Hypothalamus (tissue), 51 donors: ENCODE measurements around the gene CELSR3.

ENCODE experiments used
- DNase-seq, 51 donors: peaks; one replicate each; lab custom pipeline; 2025; lab: John Stamatoyannopoulos, UW

CELSR3 gene

DNA sequence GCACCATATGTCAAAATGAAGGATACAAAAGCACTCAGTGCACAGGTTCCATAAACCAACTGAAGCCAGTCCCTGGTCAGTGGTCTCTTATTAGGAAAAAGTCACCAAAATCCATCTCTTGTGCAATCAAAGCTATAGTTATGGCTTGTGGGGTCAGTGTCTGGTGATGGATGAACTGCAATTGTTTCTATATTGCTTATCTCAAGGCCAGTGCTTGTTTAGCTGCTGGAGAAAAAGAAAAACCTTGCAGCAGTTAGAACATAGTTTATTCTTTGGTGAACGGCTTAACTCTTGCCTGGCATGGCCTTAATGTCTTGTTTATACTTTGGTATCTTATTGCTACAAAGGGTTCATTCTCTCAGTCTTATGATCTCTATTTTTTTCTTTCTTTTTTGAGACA is 50.4 kb downstream of the CELSR3 start:
- DNase-seq, result no peak

GRCh38 chr3:48609088-48610005 is 53.3 kb downstream of the CELSR3 start, which contains the start of gene UQCRC1:
UQCRC1 (minus strand) TSS chr3:48609646; CDS start chr3:48609620, 26 bp downstream.
- peak; percentile 45 to 93 (median 81) for DNase-seq

GRCh38 chr3:48607519-48607918 is 55.2 kb downstream of the CELSR3 start:
- DNase-seq, result no peak

GRCh38 chr3:48601622-48601994 is 61.1 kb downstream of the CELSR3 start:
- peak in 1 of 51 donors; percentile 27 for DNase-seq

GRCh38 chr3:48600711-48601621 is 61.7 kb downstream of the CELSR3 start:
- DNase-seq, result no peak

GRCh38 chr3:48599509-48600285 is 63.0 kb downstream of the CELSR3 start:
- DNase-seq, result no peak

DNA sequence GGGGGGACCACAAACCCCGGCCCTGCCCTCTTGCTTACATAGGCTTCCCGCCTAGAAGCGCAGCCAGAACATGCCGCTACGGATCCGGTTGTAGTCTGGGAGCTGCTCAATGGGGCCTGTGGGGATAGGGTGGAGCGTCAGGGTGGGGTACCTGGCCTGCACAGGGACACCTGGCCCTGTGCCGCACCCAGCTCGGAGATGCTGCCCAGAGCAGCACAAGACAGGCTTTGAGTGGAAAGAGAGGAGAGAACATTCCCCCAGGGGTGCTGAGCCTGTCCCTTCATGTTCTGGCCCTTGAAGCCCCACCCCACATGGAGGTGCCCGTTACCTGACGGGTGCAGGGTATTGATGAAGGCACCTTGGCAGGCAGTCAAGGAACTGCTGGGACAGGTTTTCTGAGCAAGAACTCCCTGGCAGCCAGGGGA is 63.6 kb downstream of the CELSR3 start:
- no peak for DNase-seq

DNA sequence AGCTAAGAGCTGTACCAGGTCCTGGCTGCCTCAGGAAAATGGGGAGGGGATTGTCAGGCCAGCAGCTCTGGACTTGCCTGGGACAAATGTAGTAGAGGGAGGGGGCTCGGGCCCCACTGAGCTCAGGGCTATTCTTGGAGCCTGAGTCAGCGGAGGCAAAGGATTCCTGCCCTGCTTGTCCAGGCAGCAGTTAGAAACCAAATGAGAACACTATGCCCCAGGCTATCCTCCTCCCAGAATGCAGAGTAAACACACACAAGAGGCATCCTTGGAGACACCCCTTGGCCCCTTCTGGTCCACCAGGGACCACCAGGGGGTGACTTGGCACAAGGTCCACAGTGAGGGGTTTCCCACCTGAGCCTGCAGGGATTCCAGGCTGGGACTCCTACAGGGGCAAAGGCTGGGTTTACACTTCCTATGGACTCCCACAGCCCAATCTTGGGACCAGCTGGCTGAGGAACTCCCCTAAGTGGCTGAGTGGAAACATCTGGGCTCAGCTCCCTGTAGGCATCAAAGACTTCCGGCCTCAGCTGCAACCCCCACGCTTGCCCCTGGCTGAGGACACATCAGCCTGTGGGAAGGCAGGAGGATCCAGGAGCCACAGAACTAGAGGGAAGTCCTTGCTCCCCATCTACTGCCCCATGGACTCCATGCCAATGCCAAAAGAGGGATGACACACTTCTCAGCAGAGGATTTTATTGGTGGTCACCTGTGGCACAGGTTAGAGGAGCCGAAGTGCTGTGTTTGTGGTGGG is 64.2 kb downstream of the CELSR3 start:
- peak in 2 of 51 donors; percentile 7 to 18 for DNase-seq

DNA sequence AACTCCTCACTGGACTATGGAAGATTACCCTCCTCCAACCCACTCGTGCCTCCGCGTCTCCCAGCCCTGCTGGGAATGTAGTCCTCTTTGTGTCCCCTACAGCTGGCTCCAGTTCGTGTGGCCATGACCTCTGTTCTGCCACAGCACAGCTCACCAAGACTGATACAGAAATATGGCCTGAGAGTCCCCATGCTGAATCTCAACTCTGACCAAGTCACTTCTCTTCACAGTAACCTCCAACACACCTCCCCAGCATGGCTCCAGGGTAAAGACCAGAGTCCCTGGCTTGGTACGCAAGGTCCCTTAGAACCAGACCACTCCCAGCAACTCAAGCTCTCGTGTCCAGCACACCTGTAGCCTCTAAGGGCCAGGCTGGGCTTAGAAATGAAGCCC is 65.3 kb downstream of the CELSR3 start:
- DNase-seq, result no peak

DNA sequence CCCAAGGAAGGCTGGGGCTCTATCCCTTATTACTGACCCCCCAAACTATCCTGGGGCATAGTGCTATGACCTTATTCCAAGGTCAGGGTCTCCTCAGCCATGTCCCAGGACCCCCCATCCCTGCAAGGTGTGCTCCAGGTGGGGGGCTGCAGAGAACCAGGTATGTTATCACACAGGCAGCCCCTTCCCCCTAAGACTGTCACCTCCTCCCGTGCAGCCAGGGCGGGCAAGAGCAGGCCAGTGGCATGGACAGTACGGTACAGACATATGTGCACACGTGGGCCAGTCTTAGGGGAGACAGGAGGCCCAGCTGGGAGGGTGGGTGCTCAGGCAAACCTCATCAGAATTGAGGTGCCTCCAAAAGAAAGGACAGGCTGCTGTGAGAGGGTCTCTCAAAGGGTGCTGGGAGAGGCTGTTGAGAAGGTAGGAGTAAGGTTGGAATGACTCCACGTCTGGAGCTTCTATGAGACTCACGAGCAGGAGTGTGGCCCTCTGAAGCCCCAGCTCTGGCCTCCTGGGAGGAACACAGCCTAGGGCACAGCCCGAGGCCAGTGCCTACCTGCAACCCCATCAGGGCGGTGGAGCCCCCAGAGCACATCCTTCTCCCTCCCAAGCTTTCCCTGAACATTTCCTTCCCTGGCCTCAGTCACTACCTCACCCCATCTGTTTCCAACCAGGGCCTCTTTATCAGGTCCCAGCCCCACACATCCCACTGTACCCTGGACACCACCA is 65.8 kb downstream of the CELSR3 start:
- DNase-seq, result no peak

- DNase-seq, result no peak
These were observed 66.5 kb downstream of the CELSR3 start for GRCh38 chr3:48596157-48596556.

DNA sequence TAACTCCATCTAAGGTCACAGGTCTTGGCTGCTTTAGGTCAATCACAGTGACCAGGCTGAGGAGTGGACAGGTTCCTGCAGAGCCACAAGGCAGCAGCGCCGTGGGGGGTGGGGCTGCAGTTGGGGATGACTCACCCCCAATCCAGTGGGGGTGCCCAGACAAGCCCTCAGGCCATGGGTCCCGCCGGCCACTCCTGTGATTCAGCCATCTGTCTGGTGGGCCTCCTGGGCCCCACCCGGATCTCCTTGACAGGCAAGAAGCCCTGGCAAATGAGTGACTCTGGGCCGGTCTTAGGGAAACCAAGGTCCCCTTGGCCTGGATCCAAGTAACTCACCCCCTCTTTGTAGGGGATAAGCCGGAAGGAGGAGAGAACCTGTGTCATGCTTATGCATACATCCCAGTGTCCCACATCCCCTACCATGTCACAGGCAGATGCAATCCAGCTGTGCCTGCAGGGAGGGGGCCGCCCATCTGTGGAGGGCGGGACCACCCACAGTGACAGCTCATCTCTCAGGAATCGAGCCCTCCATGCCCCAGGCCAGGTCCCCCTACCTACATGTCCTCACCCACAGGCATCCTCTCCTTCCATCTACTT is 67.1 kb downstream of the CELSR3 start:
- peak in 7 of 51 donors; percentile 5 to 50 (median 17) for DNase-seq

- peak in 3 of 51 donors; percentile 9 to 36 (median 23) for DNase-seq
These were observed 67.6 kb downstream of the CELSR3 start, which contains the start of gene COL7A1 for GRCh38 chr3:48595075-48595525. COL7A1 (minus strand) TSS chr3:48595329; CDS start chr3:48595159, 170 bp downstream.

- peak in 2 of 51 donors; percentile 15 to 22 for DNase-seq
These were observed 68.2 kb downstream of the CELSR3 start for GRCh38 chr3:48594417-48595049.

DNA sequence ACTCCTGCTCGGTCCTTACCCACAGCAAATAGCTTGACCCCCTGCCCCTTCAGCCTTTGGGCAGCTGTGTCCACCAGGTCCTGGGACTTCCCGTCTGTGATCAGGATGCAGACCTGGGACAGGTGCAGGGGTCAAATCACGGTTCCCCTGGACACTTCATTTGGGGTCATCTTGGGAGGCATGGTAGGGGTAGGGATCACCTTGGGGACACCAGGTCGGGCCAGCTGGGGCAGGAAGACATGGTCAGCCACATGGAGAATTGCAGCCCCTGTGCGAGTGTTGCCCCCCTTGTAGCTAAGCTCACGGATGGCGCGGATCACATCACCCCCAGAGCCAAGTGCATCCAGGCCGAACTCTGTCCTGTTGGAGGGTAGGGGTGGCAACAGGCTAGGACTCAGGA is 69.3 kb downstream of the CELSR3 start:
- DNase-seq, result no peak

DNA sequence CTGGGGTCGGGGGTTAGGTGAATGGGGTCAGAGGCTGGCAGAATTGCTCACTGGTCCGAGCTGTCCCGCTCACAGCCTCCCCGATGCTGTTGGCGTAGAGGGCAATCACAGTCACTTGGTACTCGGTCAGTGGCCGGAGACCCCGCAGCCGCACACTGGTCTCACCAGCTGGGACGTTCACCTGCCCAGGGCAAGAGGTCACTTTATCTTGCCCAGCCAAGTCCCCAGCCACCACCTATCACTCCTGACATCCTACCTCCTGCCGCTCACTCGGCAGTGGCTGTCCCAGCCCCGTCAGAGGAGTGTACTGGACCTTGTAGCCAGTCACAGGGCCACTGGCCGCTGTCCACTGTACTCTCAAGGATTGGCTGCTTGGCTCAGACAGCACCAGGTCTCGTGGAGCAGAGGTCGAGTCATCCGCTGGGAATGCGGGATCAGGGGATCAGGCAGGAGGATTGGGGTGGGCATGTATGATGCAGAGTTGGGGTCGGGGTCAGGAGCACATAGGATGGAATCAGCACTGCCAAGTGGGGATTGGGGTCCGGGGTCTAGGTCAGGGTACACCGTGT is 70.1 kb downstream of the CELSR3 start:
- DNase-seq, result no peak

DNA sequence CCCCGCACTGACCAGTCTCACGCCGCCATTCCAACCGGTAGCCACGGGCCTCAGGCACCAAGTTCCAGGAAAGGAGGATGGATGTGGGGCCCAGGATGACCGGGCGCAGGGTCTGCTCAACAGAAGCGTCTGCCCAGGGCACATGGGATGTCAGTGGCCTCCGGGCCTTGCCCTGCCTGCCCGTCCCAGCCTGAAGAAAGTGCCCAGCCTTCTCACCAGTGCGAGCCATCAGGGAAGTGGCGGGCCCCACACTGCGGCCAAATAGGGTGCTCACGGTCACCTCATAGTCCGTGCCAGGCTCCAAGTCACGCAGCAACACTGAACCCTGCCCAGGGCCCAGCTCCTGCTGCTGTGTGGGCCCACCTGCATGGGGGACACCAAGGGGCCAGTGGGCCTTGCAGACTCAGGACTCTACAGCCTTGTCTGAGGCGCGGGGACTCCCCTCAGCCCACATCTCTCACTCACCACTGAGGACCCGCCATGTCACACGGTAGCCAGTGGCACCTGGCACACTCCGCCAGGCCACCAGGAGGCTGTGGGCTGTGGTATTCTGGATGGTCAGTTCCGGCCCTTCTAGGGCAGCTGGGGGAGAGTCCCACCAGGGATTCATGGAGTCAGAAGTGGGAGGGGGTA is 70.7 kb downstream of the CELSR3 start:
- DNase-seq, result no peak
